ENCODE data around the gene CFAP91.

The CFAP91 gene

DNA sequence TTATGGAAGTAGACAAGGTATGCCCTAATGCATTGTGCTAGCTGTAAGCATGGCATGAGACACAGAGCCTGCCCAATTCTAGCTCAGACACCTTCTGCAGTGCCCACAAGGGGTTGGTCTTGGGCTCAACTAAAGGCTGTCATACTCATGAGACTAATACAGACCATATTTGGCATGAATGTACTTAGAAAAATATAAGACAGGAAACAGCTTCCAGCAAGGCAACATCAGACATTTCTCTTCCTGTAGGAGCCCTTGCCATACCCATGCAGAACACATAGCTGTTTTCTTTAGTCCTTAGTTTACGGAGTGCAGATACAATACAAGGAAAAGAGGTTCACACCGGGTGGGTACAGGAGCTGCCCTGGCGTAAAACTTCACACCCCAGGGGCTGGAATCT is 48.6 kb downstream of the CFAP91 start:
- H3K27me3 ChIP-seq (ENCODE audit: insufficient read depth, low read length), result no peaks in the 10 kb centered on the region
- H3K9ac ChIP-seq (ENCODE audit: low read depth, low read length), result no peak overlapping the region
- H3K9me3 ChIP-seq (ENCODE audit: insufficient read depth, low read depth, low read length), result peaks cover 8% of the 10 kb centered on the region; the same call in 1 of the 2 replicates

More for the DNA sequence above, 48.6 kb downstream of the CFAP91 start:
- Histone ChIP-seq H3K36me3 (ENCODE audit: insufficient read depth, low read depth, low read length) (no peaks in the 10 kb centered on the region), H3K4me3 (ENCODE audit: low read length) (no peak overlapping the region), H3K4me1 (ENCODE audit: insufficient read depth, low read length) (no peaks in the 10 kb centered on the region), H3K27ac (ENCODE audit: low read length) (no peak overlapping the region)
